Esophagus squamous epithelium (tissue), 4 donors: ENCODE results near the gene TBX15.

ENCODE experiments used
- POLR2A ChIP-seq, 4 donors: fragments of 450-650 bp; IDR thresholded peaks; one replicate each; pipeline ENCODE4 v1.6.1; 2017; ENCODE audit warnings: antibody characterized with exemption in 4 of 4, mild to moderate bottlenecking in 4 of 4, moderate library complexity in 3 of 4
- TF ChIP-seq, protein P1 (sequence below), 6 experiments: fragments of 450-650 bp in 4 of 6; fragments of 200-600 bp in 2 of 6; sonication (generic) in 2 of 6; IDR thresholded peaks; one replicate each; pipeline ENCODE4 v1.5.1; 2016 to 2019; ENCODE audit warnings: antibody characterized with exemption in 6 of 6, mild to moderate bottlenecking in 4 of 6, moderate library complexity in 4 of 6

DNA sequence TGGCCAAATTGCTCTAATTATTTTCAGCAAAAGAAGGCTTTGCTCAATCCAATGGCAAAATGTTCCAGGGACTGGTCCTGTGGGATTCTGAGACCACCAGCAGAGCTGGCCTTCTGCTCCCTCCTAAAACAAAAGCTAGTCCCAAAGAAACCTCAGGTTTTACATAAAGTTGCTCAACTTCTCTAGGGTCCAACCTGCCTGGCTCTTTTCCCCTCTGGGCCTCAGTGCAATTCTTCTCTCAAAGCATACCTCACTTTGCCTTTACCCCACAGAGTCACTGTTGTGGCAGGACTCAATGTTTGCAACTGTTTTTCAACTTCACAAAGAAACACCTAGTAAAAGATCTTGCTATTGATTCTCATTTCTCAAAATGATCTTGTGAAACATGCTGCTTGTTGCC is 39.8 kb downstream of the TBX15 start:
- TF ChIP-seq, protein P1, sequence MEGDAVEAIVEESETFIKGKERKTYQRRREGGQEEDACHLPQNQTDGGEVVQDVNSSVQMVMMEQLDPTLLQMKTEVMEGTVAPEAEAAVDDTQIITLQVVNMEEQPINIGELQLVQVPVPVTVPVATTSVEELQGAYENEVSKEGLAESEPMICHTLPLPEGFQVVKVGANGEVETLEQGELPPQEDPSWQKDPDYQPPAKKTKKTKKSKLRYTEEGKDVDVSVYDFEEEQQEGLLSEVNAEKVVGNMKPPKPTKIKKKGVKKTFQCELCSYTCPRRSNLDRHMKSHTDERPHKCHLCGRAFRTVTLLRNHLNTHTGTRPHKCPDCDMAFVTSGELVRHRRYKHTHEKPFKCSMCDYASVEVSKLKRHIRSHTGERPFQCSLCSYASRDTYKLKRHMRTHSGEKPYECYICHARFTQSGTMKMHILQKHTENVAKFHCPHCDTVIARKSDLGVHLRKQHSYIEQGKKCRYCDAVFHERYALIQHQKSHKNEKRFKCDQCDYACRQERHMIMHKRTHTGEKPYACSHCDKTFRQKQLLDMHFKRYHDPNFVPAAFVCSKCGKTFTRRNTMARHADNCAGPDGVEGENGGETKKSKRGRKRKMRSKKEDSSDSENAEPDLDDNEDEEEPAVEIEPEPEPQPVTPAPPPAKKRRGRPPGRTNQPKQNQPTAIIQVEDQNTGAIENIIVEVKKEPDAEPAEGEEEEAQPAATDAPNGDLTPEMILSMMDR (IDR thresholded peaks at IDR 0.05) = no peak
- no peak for TF ChIP-seq POLR2A (IDR thresholded peaks at IDR 0.05)
